ENCODE results near the gene EXD3.

DNA sequence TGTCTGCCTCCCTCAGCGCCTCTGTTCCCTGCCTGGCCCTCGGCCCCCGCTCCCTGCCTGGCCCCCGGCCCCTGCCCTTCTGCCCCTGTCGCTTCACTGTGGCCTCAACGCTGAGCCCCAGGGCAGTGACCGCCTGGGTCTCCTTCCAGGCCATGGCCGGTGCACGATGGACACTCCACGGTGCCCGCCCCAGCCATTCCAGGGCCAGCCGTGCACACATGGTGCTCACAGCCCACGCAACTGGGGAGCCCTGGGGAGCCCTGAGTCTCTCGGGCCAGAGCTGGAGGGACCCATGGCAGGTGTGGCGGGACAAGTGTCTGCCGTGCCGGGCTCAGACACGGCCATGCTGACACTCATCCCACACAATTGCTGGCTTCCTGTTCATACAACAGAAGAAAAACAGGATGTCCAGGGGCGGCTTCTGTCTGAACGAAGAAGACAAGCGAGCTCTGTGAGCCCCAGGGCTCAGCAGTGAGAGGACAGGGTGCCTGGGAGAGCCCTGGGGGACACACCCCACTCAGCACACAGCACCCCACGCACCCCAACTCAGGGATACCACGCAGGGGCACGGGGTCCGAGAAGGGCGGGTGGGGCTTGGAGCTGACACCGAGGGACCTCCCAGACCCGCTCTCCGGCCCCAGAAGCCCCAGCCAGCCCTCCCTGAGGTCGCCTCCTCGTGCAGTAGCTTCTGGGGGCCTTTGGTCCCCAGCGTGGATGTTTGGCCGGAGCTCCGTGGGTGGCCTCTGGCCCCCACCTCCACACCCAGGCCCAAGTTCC lies 35.7 kb downstream of the EXD3 start:
- TF ChIP-seq, protein P1, sequence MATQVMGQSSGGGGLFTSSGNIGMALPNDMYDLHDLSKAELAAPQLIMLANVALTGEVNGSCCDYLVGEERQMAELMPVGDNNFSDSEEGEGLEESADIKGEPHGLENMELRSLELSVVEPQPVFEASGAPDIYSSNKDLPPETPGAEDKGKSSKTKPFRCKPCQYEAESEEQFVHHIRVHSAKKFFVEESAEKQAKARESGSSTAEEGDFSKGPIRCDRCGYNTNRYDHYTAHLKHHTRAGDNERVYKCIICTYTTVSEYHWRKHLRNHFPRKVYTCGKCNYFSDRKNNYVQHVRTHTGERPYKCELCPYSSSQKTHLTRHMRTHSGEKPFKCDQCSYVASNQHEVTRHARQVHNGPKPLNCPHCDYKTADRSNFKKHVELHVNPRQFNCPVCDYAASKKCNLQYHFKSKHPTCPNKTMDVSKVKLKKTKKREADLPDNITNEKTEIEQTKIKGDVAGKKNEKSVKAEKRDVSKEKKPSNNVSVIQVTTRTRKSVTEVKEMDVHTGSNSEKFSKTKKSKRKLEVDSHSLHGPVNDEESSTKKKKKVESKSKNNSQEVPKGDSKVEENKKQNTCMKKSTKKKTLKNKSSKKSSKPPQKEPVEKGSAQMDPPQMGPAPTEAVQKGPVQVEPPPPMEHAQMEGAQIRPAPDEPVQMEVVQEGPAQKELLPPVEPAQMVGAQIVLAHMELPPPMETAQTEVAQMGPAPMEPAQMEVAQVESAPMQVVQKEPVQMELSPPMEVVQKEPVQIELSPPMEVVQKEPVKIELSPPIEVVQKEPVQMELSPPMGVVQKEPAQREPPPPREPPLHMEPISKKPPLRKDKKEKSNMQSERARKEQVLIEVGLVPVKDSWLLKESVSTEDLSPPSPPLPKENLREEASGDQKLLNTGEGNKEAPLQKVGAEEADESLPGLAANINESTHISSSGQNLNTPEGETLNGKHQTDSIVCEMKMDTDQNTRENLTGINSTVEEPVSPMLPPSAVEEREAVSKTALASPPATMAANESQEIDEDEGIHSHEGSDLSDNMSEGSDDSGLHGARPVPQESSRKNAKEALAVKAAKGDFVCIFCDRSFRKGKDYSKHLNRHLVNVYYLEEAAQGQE (IDR thresholded peaks at IDR 0.05; ENCODE audit: insufficient replicate concordance, low read depth): no peak
- TF ChIP-seq, protein P2, sequence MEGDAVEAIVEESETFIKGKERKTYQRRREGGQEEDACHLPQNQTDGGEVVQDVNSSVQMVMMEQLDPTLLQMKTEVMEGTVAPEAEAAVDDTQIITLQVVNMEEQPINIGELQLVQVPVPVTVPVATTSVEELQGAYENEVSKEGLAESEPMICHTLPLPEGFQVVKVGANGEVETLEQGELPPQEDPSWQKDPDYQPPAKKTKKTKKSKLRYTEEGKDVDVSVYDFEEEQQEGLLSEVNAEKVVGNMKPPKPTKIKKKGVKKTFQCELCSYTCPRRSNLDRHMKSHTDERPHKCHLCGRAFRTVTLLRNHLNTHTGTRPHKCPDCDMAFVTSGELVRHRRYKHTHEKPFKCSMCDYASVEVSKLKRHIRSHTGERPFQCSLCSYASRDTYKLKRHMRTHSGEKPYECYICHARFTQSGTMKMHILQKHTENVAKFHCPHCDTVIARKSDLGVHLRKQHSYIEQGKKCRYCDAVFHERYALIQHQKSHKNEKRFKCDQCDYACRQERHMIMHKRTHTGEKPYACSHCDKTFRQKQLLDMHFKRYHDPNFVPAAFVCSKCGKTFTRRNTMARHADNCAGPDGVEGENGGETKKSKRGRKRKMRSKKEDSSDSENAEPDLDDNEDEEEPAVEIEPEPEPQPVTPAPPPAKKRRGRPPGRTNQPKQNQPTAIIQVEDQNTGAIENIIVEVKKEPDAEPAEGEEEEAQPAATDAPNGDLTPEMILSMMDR (IDR thresholded peaks at IDR 0.05; ENCODE audit: insufficient read depth, low read length): no peak
- TF ChIP-seq GABPA (IDR thresholded peaks at IDR 0.05; ENCODE audit: low read depth): no peak

Data from HL-60 (cell line).